Measurements from ENCODE around the gene H3-3A. TPM values are rescaled to one million over a fixed set of nuclear protein-coding genes. Genes with fewer than 3 reads are reported as not detected.

H3-3A gene
- total and polyA plus RNA-seq, 2 experiments from 2014 or later: 528 to 617 TPM

DNA sequence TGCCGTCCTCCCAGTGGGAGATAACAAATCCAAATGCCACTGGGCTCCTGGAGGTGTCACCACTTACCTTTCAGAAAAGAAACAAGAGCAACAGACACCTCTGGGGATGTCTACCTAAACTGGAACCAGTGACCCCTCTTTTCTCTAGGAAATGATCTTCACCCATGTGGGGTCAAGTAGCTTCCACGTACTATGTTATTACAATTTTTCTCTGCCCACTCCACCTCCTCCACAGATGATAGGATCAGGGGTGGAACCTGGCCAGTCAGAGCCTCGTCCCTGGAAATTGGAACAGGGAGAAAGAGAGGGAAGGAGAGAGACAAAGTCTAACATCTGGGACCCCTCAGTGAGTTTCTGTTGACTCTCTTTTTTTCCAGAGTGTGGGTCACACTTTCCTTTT, 50.1 kb downstream of the H3-3A start:
- peaks cover 12% of the 10 kb centered on the region for H3K4me1 ChIP-seq (ENCODE audit: insufficient read depth)
- H3K9me2 ChIP-seq (replicated peaks; ENCODE audit: insufficient read depth): no peaks in the 10 kb centered on the region
- DNase-seq (ENCODE audit: low spot score): no peak
- H3K79me2 ChIP-seq: no peaks in the 10 kb centered on the region
- H3K4me2 ChIP-seq: no peak overlapping the region
- no peaks in the 10 kb centered on the region for H3K9me3 ChIP-seq (ENCODE audit: low read depth)
- H3K27ac ChIP-seq: no peak overlapping the region
- H2AFZ ChIP-seq: no peak overlapping the region
- TF ChIP-seq CTCF (IDR thresholded peaks at IDR 0.05; ENCODE audit: poor library complexity) (no peak), EZH2phosphoT487 (IDR thresholded peaks at IDR 0.05; ENCODE audit: low read depth, severe bottlenecking, unreplicated experiment) (no peak), EZH2 (IDR thresholded peaks at IDR 0.05; ENCODE audit: borderline replicate concordance) (no peak)
- H4K20me1 ChIP-seq (ENCODE audit: insufficient read depth, poor library complexity, severe bottlenecking): no peaks in the 10 kb centered on the region
- 83% methylated on average over 3 of the region's 3 CpGs for WGBS (ENCODE audit: low lambda C conversion rate, missing lambda C conversion rate)
- H3K36me3 ChIP-seq (replicated peaks; ENCODE audit: insufficient read depth, low read depth): no peaks in the 10 kb centered on the region
- H3K27me3 ChIP-seq: no peaks in the 10 kb centered on the region
- H3K4me3 ChIP-seq: no peak overlapping the region

- WGBS (ENCODE audit: low lambda C conversion rate, missing lambda C conversion rate): 79% methylated on average over 3 of the region's 3 CpGs
- Histone ChIP-seq H3K4me2 (no peak overlapping the region), H3K4me3 (no peak overlapping the region), H3K79me2 (no peaks in the 10 kb centered on the region), H3K36me3 (replicated peaks; ENCODE audit: insufficient read depth, low read depth) (no peaks in the 10 kb centered on the region), H2AFZ (no peak overlapping the region), H3K27ac (no peak overlapping the region), H3K9me2 (replicated peaks; ENCODE audit: insufficient read depth) (no peaks in the 10 kb centered on the region), H3K27me3 (no peaks in the 10 kb centered on the region), H3K9me3 (ENCODE audit: low read depth) (no peaks in the 10 kb centered on the region), H4K20me1 (ENCODE audit: insufficient read depth, poor library complexity, severe bottlenecking) (no peaks in the 10 kb centered on the region), H3K4me1 (ENCODE audit: insufficient read depth) (no peaks in the 10 kb centered on the region)
- no peak for DNase-seq (ENCODE audit: low spot score)
- TF ChIP-seq CTCF (IDR thresholded peaks at IDR 0.05; ENCODE audit: poor library complexity) (no peak), EZH2phosphoT487 (IDR thresholded peaks at IDR 0.05; ENCODE audit: low read depth, severe bottlenecking, unreplicated experiment) (no peak)
Measured at GRCh38 chr1:226116673-226117072, 54.2 kb downstream of the H3-3A start.

GRCh38 chr1:226117330-226117729, 54.8 kb downstream of the H3-3A start:
- Histone ChIP-seq H3K79me2 (no peaks in the 10 kb centered on the region), H3K27me3 (no peaks in the 10 kb centered on the region), H3K4me2 (no peak overlapping the region), H4K20me1 (ENCODE audit: insufficient read depth, poor library complexity, severe bottlenecking) (no peaks in the 10 kb centered on the region), H3K4me3 (no peak overlapping the region), H3K27ac (no peak overlapping the region), H3K36me3 (replicated peaks; ENCODE audit: insufficient read depth, low read depth) (no peaks in the 10 kb centered on the region), H3K4me1 (ENCODE audit: insufficient read depth) (no peaks in the 10 kb centered on the region), H2AFZ (no peak overlapping the region), H3K9me3 (ENCODE audit: low read depth) (no peaks in the 10 kb centered on the region), H3K9me2 (replicated peaks; ENCODE audit: insufficient read depth) (no peaks in the 10 kb centered on the region)
- 93% methylated on average over 6 of the region's 6 CpGs for WGBS (ENCODE audit: low lambda C conversion rate, missing lambda C conversion rate)
- DNase-seq (ENCODE audit: low spot score): no peak
- TF ChIP-seq EZH2 (IDR thresholded peaks at IDR 0.05; ENCODE audit: borderline replicate concordance) (no peak), CTCF (IDR thresholded peaks at IDR 0.05; ENCODE audit: poor library complexity) (no peak), EZH2phosphoT487 (IDR thresholded peaks at IDR 0.05; ENCODE audit: low read depth, severe bottlenecking, unreplicated experiment) (no peak)

- WGBS (ENCODE audit: low lambda C conversion rate, missing lambda C conversion rate): 85% methylated on average over 4 of the region's 4 CpGs
- no peaks in the 10 kb centered on the region for H3K9me2 ChIP-seq (replicated peaks; ENCODE audit: insufficient read depth)
Measured at GRCh38 chr1:226118357-226118756, 55.8 kb downstream of the H3-3A start.

More at GRCh38 chr1:226118357-226118756, 55.8 kb downstream of the H3-3A start:
- TF ChIP-seq CTCF (IDR thresholded peaks at IDR 0.05; ENCODE audit: poor library complexity) (no peak), EZH2phosphoT487 (IDR thresholded peaks at IDR 0.05; ENCODE audit: low read depth, severe bottlenecking, unreplicated experiment) (no peak), EZH2 (IDR thresholded peaks at IDR 0.05; ENCODE audit: borderline replicate concordance) (no peak)
- Histone ChIP-seq H3K9me3 (ENCODE audit: low read depth) (no peaks in the 10 kb centered on the region), H4K20me1 (ENCODE audit: insufficient read depth, poor library complexity, severe bottlenecking) (no peaks in the 10 kb centered on the region), H3K4me1 (ENCODE audit: insufficient read depth) (peaks cover 7% of the 10 kb centered on the region), H3K4me2 (no peak overlapping the region), H3K79me2 (no peaks in the 10 kb centered on the region), H3K27me3 (no peaks in the 10 kb centered on the region), H3K36me3 (replicated peaks; ENCODE audit: insufficient read depth, low read depth) (no peaks in the 10 kb centered on the region), H3K27ac (no peak overlapping the region), H2AFZ (no peak overlapping the region), H3K4me3 (no peak overlapping the region)
- DNase-seq (ENCODE audit: low spot score): no peak
